OCI-LY1 (cell line): ENCODE data around the gene MTX1.

Experiments used
- CTCF ChIP-seq: fragments of 200-600 bp; sonication (generic), shearing (Covaris generic); IDR thresholded peaks from 2 replicates; pipeline ENCODE4 v1.5.1; 2017; ENCODE audit warnings: mild to moderate bottlenecking, antibody characterized with exemption, low read length, moderate library complexity, mixed read lengths
- EZH2 ChIP-seq: fragments of 200-600 bp; sonication (generic), shearing (Covaris generic); IDR thresholded peaks from 2 replicates; pipeline ENCODE4 v1.8.0; 2017; ENCODE audit warnings: borderline replicate concordance, mixed run types, mild to moderate bottlenecking, antibody characterized with exemption, low read length, moderate library complexity, mixed read lengths

GRCh38 chr1:155175281-155175926, 33.1 kb upstream of the MTX1 start:
- TF ChIP-seq CTCF (no peak), EZH2 (no peak)
